Transverse colon (tissue), 4 donors: ENCODE results near the gene GREM2. TPM values are rescaled to one million over a fixed set of nuclear protein-coding genes. Genes with fewer than 3 reads are reported as not detected.

Experiments
- DNase-seq: peaks from one replicate; pipeline ENCODE4 v3.0.0-alpha.2; 2019
- H3K27ac ChIP-seq, 4 donors: fragments of 200-600 bp; sonication (generic); 2 replicates each; pipeline ENCODE4 v1.5.1; 2016 to 2018; ENCODE audit warnings: inconsistent platforms in 4 of 4
- H3K27me3 ChIP-seq: fragments of 200-600 bp; sonication (generic); 2 replicates; pipeline ENCODE4 v1.5.1; 2017; ENCODE audit warnings: inconsistent platforms
- H3K36me3 ChIP-seq, 4 donors: fragments of 200-600 bp; sonication (generic); 2 replicates each; pipeline ENCODE4 v1.5.1; 2017 to 2019; ENCODE audit warnings: inconsistent platforms in 4 of 4
- H3K4me1 ChIP-seq, 4 donors: fragments of 200-600 bp; sonication (generic); 2 replicates each; pipeline ENCODE4 v1.5.1; 2017 to 2020; ENCODE audit warnings: inconsistent platforms in 4 of 4
- H3K4me3 ChIP-seq, 4 donors: fragments of 200-600 bp; sonication (generic); 1 replicate in 1 of 4; 2 replicates in 3 of 4; pipeline versions ENCODE4 v1.5.1 to v1.6.1; 2017 to 2019; ENCODE audit warnings: inconsistent platforms in 4 of 4
- H3K9me3 ChIP-seq, 2 donors: fragments of 200-600 bp; sonication (generic); 2 replicates each; pipeline ENCODE4 v1.5.1; 2017 to 2019; ENCODE audit warnings: inconsistent platforms in 2 of 2
- CTCF ChIP-seq, 5 experiments: fragments of 200-600 bp in 3 of 5; fragments of 450-650 bp in 2 of 5; sonication (generic) in 3 of 5; IDR thresholded peaks; 1 replicate in 2 of 5; 2 replicates in 3 of 5; pipeline ENCODE4 v1.5.1; 2016 to 2017; ENCODE audit warnings: antibody characterized with exemption in 5 of 5, inconsistent platforms in 3 of 5, mild to moderate bottlenecking in 2 of 5, moderate library complexity in 1 of 5
- EP300 ChIP-seq: sonication (generic); formaldehyde crosslinking; IDR thresholded peaks from one replicate; pipeline ENCODE4 v1.6.1; 2017; ENCODE audit warnings: antibody characterized with exemption, low read depth
- POLR2A ChIP-seq: fragments of 450-650 bp; IDR thresholded peaks from one replicate; pipeline ENCODE4 v1.6.1; 2016; ENCODE audit warnings: antibody characterized with exemption, mild to moderate bottlenecking, moderate library complexity
- POLR2AphosphoS5 ChIP-seq, 3 donors: sonication (generic); formaldehyde crosslinking; IDR thresholded peaks; one replicate each; pipeline ENCODE4 v1.6.1; 2016; ENCODE audit warnings: antibody characterized with exemption in 3 of 3
- WGBS, 2 donors: methylation state at CpG; one replicate each; pipeline ENCODE4 v1.1.5; 2018; ENCODE audit warnings: low coverage in 1 of 2; 5-methylcytosine and 5-hydroxymethylcytosine counted together
- in situ Hi-C, 4 donors: fragments of 200-750 bp; cut with MboI; loops; one replicate each; pipeline versions ENCODE4 v1.15.0 to v1.15.1; 2017; ENCODE audit warnings: low sequenced_read_pairs in 3 of 4, low pct_ligation_motif_present in 1 of 4, low pct_unique_long_range_greater_than_20kb in 1 of 4
- intact Hi-C: fragments of 100-400 bp; cut with DNase I; formaldehyde crosslinking; loops from one replicate; pipeline ENCODE4 v1.15.1; 2023; ENCODE audit warnings: low total_unique reads
- total RNA-seq, 4 donors: library from RNA; depleted of rRNA; stranded (reverse); fragments of >200 nt; gene quantifications; one replicate each; pipeline ENCODE4 v1.1.0, GENCODE V29; 2016

The GREM2 gene
- total RNA-seq, 4 donors from 2014 or later: 2.8 to 13.1 (median 4.9) TPM

- WGBS, 2 donors: 77 to 89% methylated on average over 3 of the region's 3 CpGs
- no peak for DNase-seq
- Histone ChIP-seq H3K27ac (no peak overlapping the region), H3K4me1 (no peaks in the 10 kb centered on the region), H3K4me3 (no peak overlapping the region), H3K9me3 (no peaks in the 10 kb centered on the region), H3K27me3 (no peaks in the 10 kb centered on the region), H3K36me3 (no peaks in the 10 kb centered on the region)
- intact Hi-C loops (no loop called here), in situ Hi-C loops (no loop called here)
- TF ChIP-seq POLR2AphosphoS5 (IDR thresholded peaks at IDR 0.05) (no peak), CTCF (IDR thresholded peaks at IDR 0.05) (no peak), POLR2A (no peak), EP300 (no peak)
These were observed 124.5 kb downstream of the GREM2 start for GRCh38 chr1:240487493-240487892.

GRCh38 chr1:240486611-240487010 is 125.3 kb downstream of the GREM2 start:
- 38 to 91% methylated on average over 1 to 6 of the region's 6 CpGs for WGBS, 2 donors
- Histone ChIP-seq H3K36me3 (no peaks in the 10 kb centered on the region), H3K9me3 (no peaks in the 10 kb centered on the region), H3K27ac (no peak overlapping the region), H3K27me3 (no peaks in the 10 kb centered on the region), H3K4me3 (no peak overlapping the region), H3K4me1 (no peaks in the 10 kb centered on the region)
- TF ChIP-seq POLR2AphosphoS5 (IDR thresholded peaks at IDR 0.05): no peak
- TF ChIP-seq POLR2A: no peak
- no peak for TF ChIP-seq EP300
- no peak for TF ChIP-seq CTCF (IDR thresholded peaks at IDR 0.05)
- intact Hi-C loops: no loop called here
- DNase-seq: no peak
- in situ Hi-C loops: no loop called here

- Histone ChIP-seq H3K9me3 (no peaks in the 10 kb centered on the region), H3K4me3 (no peak overlapping the region), H3K27me3 (no peaks in the 10 kb centered on the region), H3K4me1 (no peaks in the 10 kb centered on the region), H3K36me3 (no peaks in the 10 kb centered on the region), H3K27ac (no peak overlapping the region)
- in situ Hi-C loops: no loop called here
- intact Hi-C loops: no loop called here
- TF ChIP-seq POLR2AphosphoS5 (IDR thresholded peaks at IDR 0.05): no peak
- no peak for TF ChIP-seq EP300
- WGBS, 2 donors: 90 to 95% methylated on average over 4 to 6 of the region's 6 CpGs
- no peak for DNase-seq
These were observed 127.0 kb downstream of the GREM2 start for GRCh38 chr1:240484804-240485443.

- Histone ChIP-seq H3K27me3 (no peaks in the 10 kb centered on the region), H3K9me3 (no peaks in the 10 kb centered on the region), H3K27ac (no peak overlapping the region), H3K36me3 (no peaks in the 10 kb centered on the region), H3K4me3 (no peak overlapping the region), H3K4me1 (no peaks in the 10 kb centered on the region)
- no peak for DNase-seq
- intact Hi-C loops: no loop called here
- in situ Hi-C loops: no loop called here
- 62 to 80% methylated on average over 6 of the region's 6 CpGs for WGBS, 2 donors
- no peak for TF ChIP-seq POLR2A
- no peak for TF ChIP-seq POLR2AphosphoS5 (IDR thresholded peaks at IDR 0.05)
- TF ChIP-seq EP300: no peak
- TF ChIP-seq CTCF (IDR thresholded peaks at IDR 0.05): no peak
These were observed 133.4 kb downstream of the GREM2 start for GRCh38 chr1:240478536-240478935.

GRCh38 chr1:240475832-240476231 is 136.1 kb downstream of the GREM2 start:
- Histone ChIP-seq H3K36me3 (no peaks in the 10 kb centered on the region), H3K9me3 (no peaks in the 10 kb centered on the region), H3K4me1 (no peaks in the 10 kb centered on the region), H3K4me3 (no peak overlapping the region), H3K27me3 (no peaks in the 10 kb centered on the region), H3K27ac (no peak overlapping the region)
- in situ Hi-C loops: no loop called here
- no peak for DNase-seq
- 83 to 100% methylated on average over 2 to 4 of the region's 4 CpGs for WGBS, 2 donors
- intact Hi-C loops: no loop called here
- TF ChIP-seq POLR2AphosphoS5 (IDR thresholded peaks at IDR 0.05) (no peak), EP300 (no peak), CTCF (IDR thresholded peaks at IDR 0.05) (no peak), POLR2A (no peak)
